Loucy (cell line): ENCODE measurements around the gene PDGFA.

Experiments
- H2AFZ ChIP-seq: fragments of 200-600 bp; sonication (generic); 2 replicates; pipeline ENCODE4 v1.6.0; 2016; ENCODE audit warnings: antibody characterized with exemption, mild to moderate bottlenecking, low read length, moderate library complexity
- H3F3A ChIP-seq: fragments of 200-600 bp; 2 replicates; pipeline ENCODE4 v1.6.0; 2016; ENCODE audit warnings: antibody characterized with exemption, low read depth, mild to moderate bottlenecking
- H3K27me3 ChIP-seq: fragments of 200-600 bp; sonication (generic); 2 replicates; pipeline ENCODE4 v1.6.1; 2014; ENCODE audit warnings: low read length, mild to moderate bottlenecking; ENCODE audit not compliant: insufficient read depth, poor library complexity, severe bottlenecking
- H3K36me3 ChIP-seq: fragments of 200-600 bp; sonication (generic); 2 replicates; pipeline ENCODE4 v1.6.1; 2016; ENCODE audit warnings: low read length; ENCODE audit not compliant: insufficient read depth
- H3K4me1 ChIP-seq: fragments of 200-600 bp; sonication (generic); 2 replicates; pipeline ENCODE4 v1.5.1; 2014; ENCODE audit warnings: low read length, mild to moderate bottlenecking; ENCODE audit not compliant: insufficient read depth, poor library complexity, severe bottlenecking
- H3K4me2 ChIP-seq: fragments of 200-600 bp; sonication (generic); 2 replicates; pipeline ENCODE4 v1.6.0; 2014; ENCODE audit warnings: antibody characterized with exemption, low read length, low read depth, mild to moderate bottlenecking; ENCODE audit not compliant: poor library complexity, severe bottlenecking
- H3K4me3 ChIP-seq: fragments of 200-600 bp; sonication (generic); 2 replicates; pipeline ENCODE4 v1.5.1; 2014; ENCODE audit warnings: low read length, mild to moderate bottlenecking, mixed read lengths; ENCODE audit not compliant: poor library complexity, severe bottlenecking
- H3K79me2 ChIP-seq: fragments of 200-600 bp; sonication (generic); 2 replicates; pipeline ENCODE4 v1.6.1; 2014; ENCODE audit warnings: low read length; ENCODE audit not compliant: insufficient read depth
- H3K9ac ChIP-seq: fragments of 200-600 bp; sonication (generic); 2 replicates; pipeline ENCODE4 v1.6.0; 2014; ENCODE audit warnings: mild to moderate bottlenecking, low read depth, low read length, moderate library complexity; ENCODE audit not compliant: poor library complexity, severe bottlenecking
- H3K9me2 ChIP-seq: fragments of 200-600 bp; sonication (generic); replicated peaks from 2 replicates; pipeline ENCODE4 v1.6.1; 2016; ENCODE audit warnings: low read depth, low read length, mixed read lengths
- H3K9me3 ChIP-seq: fragments of 200-600 bp; sonication (generic); 2 replicates; pipeline ENCODE4 v1.6.1; 2014; ENCODE audit warnings: mild to moderate bottlenecking, antibody characterized with exemption, low read length, low read depth; ENCODE audit not compliant: insufficient read depth
- H4K20me1 ChIP-seq: fragments of 200-600 bp; sonication (generic); 2 replicates; pipeline ENCODE4 v1.6.0; 2014; ENCODE audit warnings: antibody characterized with exemption, low read length, mild to moderate bottlenecking; ENCODE audit not compliant: insufficient read depth, poor library complexity, severe bottlenecking
- CTCF ChIP-seq: fragments of 200-600 bp; sonication (generic); conservative IDR thresholded peaks from 2 replicates; pipeline ENCODE4 v1.5.1; 2014; ENCODE audit warnings: mild to moderate bottlenecking, antibody characterized with exemption, low read length
- EZH2phosphoT487 ChIP-seq: fragments of 200-600 bp; IDR thresholded peaks from 2 replicates; pipeline ENCODE4 v1.6.1; 2018; ENCODE audit warnings: antibody characterized with exemption, mild to moderate bottlenecking, moderate library complexity, borderline replicate concordance

The PDGFA gene

GRCh38 chr7:490461-491291 lies 29.0 kb downstream of the PDGFA start:
- no peaks in the 10 kb centered on the region for H3K36me3 ChIP-seq
- peaks cover 19% of the 10 kb centered on the region; the same call in 1 of the 2 replicates for H3K9me3 ChIP-seq
- no peaks in the 10 kb centered on the region for H3K79me2 ChIP-seq
- no peak overlapping the region for H3K9ac ChIP-seq
- H3K27me3 ChIP-seq: no peaks in the 10 kb centered on the region
- no peak overlapping the region for H3K4me2 ChIP-seq
- no peak overlapping the region for H2AFZ ChIP-seq
- H3K4me3 ChIP-seq: no peak overlapping the region
- no peaks in the 10 kb centered on the region for H3F3A ChIP-seq
- no peaks in the 10 kb centered on the region for H4K20me1 ChIP-seq
- H3K9me2 ChIP-seq: no peaks in the 10 kb centered on the region
- TF ChIP-seq EZH2phosphoT487 (no peak), CTCF (no peak)
- H3K4me1 ChIP-seq: no peaks in the 10 kb centered on the region

GRCh38 chr7:489876-490275 lies 29.8 kb downstream of the PDGFA start:
- no peaks in the 10 kb centered on the region for H3K79me2 ChIP-seq
- no peaks in the 10 kb centered on the region for H3K9me2 ChIP-seq
- TF ChIP-seq CTCF: no peak
- no peak for TF ChIP-seq EZH2phosphoT487
- H3K9ac ChIP-seq: no peak overlapping the region
- no peaks in the 10 kb centered on the region for H4K20me1 ChIP-seq
- no peaks in the 10 kb centered on the region for H3K4me1 ChIP-seq
- H3K9me3 ChIP-seq: peaks cover 25% of the 10 kb centered on the region; the same call in 1 of the 2 replicates
- no peak overlapping the region for H3K4me3 ChIP-seq
- no peaks in the 10 kb centered on the region for H3K27me3 ChIP-seq
- no peak overlapping the region for H3K4me2 ChIP-seq
- H3K36me3 ChIP-seq: no peaks in the 10 kb centered on the region
- H3F3A ChIP-seq: no peaks in the 10 kb centered on the region
- H2AFZ ChIP-seq: no peak overlapping the region

- H3K9me3 ChIP-seq: peaks cover 25% of the 10 kb centered on the region
- H3K27me3 ChIP-seq: no peaks in the 10 kb centered on the region
- H3K4me3 ChIP-seq: no peak overlapping the region
- no peaks in the 10 kb centered on the region for H3K36me3 ChIP-seq
- H2AFZ ChIP-seq: no peak overlapping the region
- no peaks in the 10 kb centered on the region for H3K9me2 ChIP-seq
- no peaks in the 10 kb centered on the region for H3K79me2 ChIP-seq
- no peak overlapping the region for H3K4me2 ChIP-seq
- no peak overlapping the region for H3K9ac ChIP-seq
- no peaks in the 10 kb centered on the region for H3F3A ChIP-seq
- no peaks in the 10 kb centered on the region for H4K20me1 ChIP-seq
- H3K4me1 ChIP-seq: no peaks in the 10 kb centered on the region
- TF ChIP-seq CTCF (no peak), EZH2phosphoT487 (no peak)
These were observed 33.4 kb downstream of the PDGFA start for GRCh38 chr7:486216-486743.
